Activated B cell treated with CpG ODN at 0.5 μM for 24 hours (primary cell): ENCODE results near the gene IFTAP. TPM values are rescaled to one million over a fixed set of nuclear protein-coding genes. Genes with fewer than 3 reads are reported as not detected.

ENCODE experiments used
- ATAC-seq: fragments of 200-7000 bp; cut with Tn5 transposase; one replicate; pipeline ENCODE4 v1.10.0; 2021; ENCODE audit warnings: low read depth, mild to moderate bottlenecking, moderate library complexity
- CTCF ChIA-PET: fragments of 350-600 bp; sonication (Branson Sonifier 250); formaldehyde crosslinking; loops from one replicate; lab custom pipeline; 2021; ENCODE audit warnings: antibody characterized with exemption; lab: Charles Lee
- POLR2A ChIA-PET: fragments of 350-600 bp; sonication (Branson Sonifier 250); formaldehyde crosslinking; loops from one replicate; lab custom pipeline; 2021; ENCODE audit warnings: antibody characterized with exemption; lab: Charles Lee
- DNase-seq: peaks from one replicate; pipeline ENCODE4 v3.0.0; 2022
- H3K27ac Mint-ChIP-seq: one replicate; pipeline ENCODE4 v1.8.0; 2020; ENCODE audit warnings: mixed read lengths
- H3K27me3 Mint-ChIP-seq: one replicate; pipeline ENCODE4 v1.8.0; 2021; ENCODE audit warnings: mixed read lengths
- H3K36me3 Mint-ChIP-seq: one replicate; pipeline ENCODE4 v1.8.0; 2021; ENCODE audit warnings: low read depth, mixed read lengths
- H3K4me1 Mint-ChIP-seq: one replicate; pipeline ENCODE4 v1.8.0; 2021; ENCODE audit warnings: mixed read lengths
- H3K4me3 Mint-ChIP-seq: one replicate; pipeline ENCODE4 v1.8.0; 2020; ENCODE audit warnings: mild to moderate bottlenecking, mixed read lengths
- H3K9me3 Mint-ChIP-seq: one replicate; pipeline ENCODE4 v1.8.0; 2020; ENCODE audit warnings: mixed read lengths
- CTCF ChIP-seq: fragments of 200-600 bp; IDR thresholded peaks from one replicate; pipeline ENCODE4 v1.8.0; 2022; ENCODE audit warnings: antibody characterized with exemption, mild to moderate bottlenecking
- intact Hi-C: fragments of 100-400 bp; cut with micrococcal nuclease; formaldehyde crosslinking; loops from one replicate; pipeline ENCODE4 v1.15.1; 2024
- total RNA-seq: library from RNA; stranded (reverse); gene quantifications from 2 replicates; pipeline ENCODE4 v1.2.3, GENCODE V29; 2022

Gene IFTAP
- total RNA-seq, 1 donor from 2014 or later, result 0.47 TPM

GRCh38 chr11:36596880-36597279 lies 2.6 kb downstream of the IFTAP start:
- Mint-ChIP-seq H3K36me3 (no peaks in the 10 kb centered on the region), H3K27ac (no peak overlapping the region), H3K27me3 (peaks cover 42% of the 10 kb centered on the region), H3K4me1 (peaks cover 8% of the 10 kb centered on the region), H3K9me3 (no peaks in the 10 kb centered on the region), H3K4me3 (no peak overlapping the region)
- ChIA-PET CTCF (no interaction called here), POLR2A (no interaction called here)
- intact Hi-C loops, result no loop called here
- no peak for DNase-seq
- no peak for ATAC-seq
- TF ChIP-seq CTCF, result no peak

GRCh38 chr11:36598051-36598450 lies 3.7 kb downstream of the IFTAP start, which contains the start of gene RAG2:
Gene RAG2, minus strand, starts transcription at chr11:36598236. Its CDS starts 4,068 bp downstream, at chr11:36594168.
- TF ChIP-seq CTCF, result no peak
- no peak within 1 kb of the TSS for H3K27ac Mint-ChIP-seq
- H3K27me3 Mint-ChIP-seq, result peaks cover 49% of the 10 kb centered on the region

GRCh38 chr11:36600180-36600579 lies 5.9 kb downstream of the IFTAP start:
- CTCF ChIA-PET, result no interaction called here
- no peaks in the 10 kb centered on the region for H3K4me1 Mint-ChIP-seq
- ATAC-seq (no peak), DNase-seq (no peak)
- intact Hi-C loops, result no loop called here
- TF ChIP-seq CTCF, result no peak
- POLR2A ChIA-PET, result no interaction called here
- H3K27me3 Mint-ChIP-seq, result peaks cover 36% of the 10 kb centered on the region
- H3K4me3 Mint-ChIP-seq, result no peak overlapping the region
- no peaks in the 10 kb centered on the region for H3K36me3 Mint-ChIP-seq
- no peaks in the 10 kb centered on the region for H3K9me3 Mint-ChIP-seq
- H3K27ac Mint-ChIP-seq, result no peak overlapping the region

More at GRCh38 chr11:36598051-36598450, 3.7 kb downstream of the IFTAP start, which contains the start of gene RAG2:
- no peak for DNase-seq
- peaks cover 8% of the 10 kb centered on the region for H3K4me1 Mint-ChIP-seq
- H3K36me3 Mint-ChIP-seq, result no peaks in the 10 kb centered on the region
- ATAC-seq, result no peak
- no peak within 1 kb of the TSS for H3K4me3 Mint-ChIP-seq
- intact Hi-C loops, result no loop called here
- no peaks in the 10 kb centered on the region for H3K9me3 Mint-ChIP-seq
- POLR2A ChIA-PET, result no interaction called here
- CTCF ChIA-PET, result no interaction called here

DNA sequence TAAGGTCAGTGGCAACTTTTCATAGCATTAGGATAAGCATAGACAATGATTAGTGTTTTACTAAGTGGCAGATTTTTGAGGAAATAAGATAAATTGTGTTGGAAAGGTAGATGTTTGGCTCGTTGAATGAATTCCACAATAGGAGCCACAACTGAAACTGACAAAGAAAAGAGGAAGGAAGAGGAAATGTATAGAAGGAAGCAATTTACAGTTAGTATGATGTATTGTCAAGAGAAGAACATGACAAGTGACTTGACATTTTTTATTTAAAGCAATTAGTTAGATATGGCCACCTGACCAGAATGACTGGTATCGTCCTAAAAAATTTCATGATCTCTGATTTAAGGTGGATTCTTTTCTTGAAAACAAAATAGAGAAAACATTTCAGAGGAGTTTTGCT lies 6.9 kb downstream of the IFTAP start:
- ChIA-PET CTCF (no interaction called here), POLR2A (no interaction called here)
- no peak overlapping the region for H3K4me3 Mint-ChIP-seq
- H3K27me3 Mint-ChIP-seq, result peaks cover 35% of the 10 kb centered on the region
- H3K4me1 Mint-ChIP-seq, result no peaks in the 10 kb centered on the region
- DNase-seq, result no peak
- no peaks in the 10 kb centered on the region for H3K36me3 Mint-ChIP-seq
- no peak for ATAC-seq
- TF ChIP-seq CTCF, result no peak
- H3K9me3 Mint-ChIP-seq, result no peaks in the 10 kb centered on the region
- intact Hi-C loops, result no loop called here
- no peak overlapping the region for H3K27ac Mint-ChIP-seq

DNA sequence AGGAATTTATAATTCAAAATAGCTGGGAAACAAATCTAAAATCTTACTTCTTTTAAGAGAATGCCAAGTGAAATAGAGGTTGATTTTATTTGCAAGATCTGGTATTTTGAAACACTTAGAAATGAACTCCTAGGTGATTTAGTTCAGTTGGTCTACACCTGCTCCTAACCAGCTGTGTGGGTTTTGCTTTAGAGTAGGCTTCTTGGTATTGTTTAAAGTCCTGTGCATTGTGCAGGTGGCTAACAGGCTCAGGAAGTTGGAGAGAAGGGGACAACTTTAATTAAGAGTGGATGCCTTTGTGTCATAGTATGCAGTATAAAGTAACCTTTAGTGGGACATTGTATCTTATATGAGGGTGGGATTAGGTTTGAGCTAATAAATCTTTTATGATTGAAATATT lies 7.8 kb downstream of the IFTAP start:
- ChIA-PET POLR2A (no interaction called here), CTCF (no interaction called here)
- intact Hi-C loops, result no loop called here
- no peak for ATAC-seq
- H3K9me3 Mint-ChIP-seq, result no peaks in the 10 kb centered on the region
- no peak for TF ChIP-seq CTCF
- H3K4me1 Mint-ChIP-seq, result no peaks in the 10 kb centered on the region
- H3K27me3 Mint-ChIP-seq, result peaks cover 35% of the 10 kb centered on the region
- no peak overlapping the region for H3K4me3 Mint-ChIP-seq
- H3K36me3 Mint-ChIP-seq, result no peaks in the 10 kb centered on the region
- DNase-seq, result no peak
- no peak overlapping the region for H3K27ac Mint-ChIP-seq
